Neural cell (in vitro differentiated cells): ENCODE results near the gene ILRUN. TPM values are rescaled to one million over a fixed set of nuclear protein-coding genes. Genes with fewer than 3 reads are reported as not detected.
"Not testable (repeated sequence)": the region's sequence is repeated elsewhere in the genome, so short reads cannot be mapped to it uniquely, and the experiment has no call there.

ENCODE experiments used
- H2AFZ ChIP-seq: fragments of 200-600, 300-800 bp; sonication (generic), shearing (Covaris generic); 2 replicates; pipeline ENCODE4 v1.6.0; 2014; ENCODE audit warnings: low read depth, mild to moderate bottlenecking, antibody characterized with exemption, low read length, moderate library complexity
- H3F3A ChIP-seq: fragments of 200-600 bp; shearing (Covaris generic); 2 replicates; pipeline ENCODE4 v1.6.1; 2016; ENCODE audit warnings: mild to moderate bottlenecking, moderate library complexity, mixed read lengths, antibody characterized with exemption, low read length; ENCODE audit not compliant: insufficient read depth, poor library complexity, severe bottlenecking
- H3K27ac ChIP-seq: fragments of 200-600, 300-800 bp; sonication (generic), shearing (Covaris generic); 2 replicates; pipeline ENCODE4 v1.5.1; 2014; ENCODE audit warnings: mild to moderate bottlenecking, low read length, moderate library complexity
- H3K27me3 ChIP-seq: fragments of 300-800, 200-600 bp; sonication (generic), shearing (Covaris generic); 2 replicates; pipeline ENCODE4 v1.6.0; 2014; ENCODE audit warnings: mild to moderate bottlenecking, low read depth, low read length, moderate library complexity; ENCODE audit not compliant: insufficient read depth
- H3K36me3 ChIP-seq: fragments of 300-800, 200-600 bp; sonication (generic), shearing (Covaris generic); 2 replicates; pipeline ENCODE4 v1.5.1; 2014; ENCODE audit warnings: mild to moderate bottlenecking, antibody characterized with exemption, low read length, moderate library complexity; ENCODE audit not compliant: insufficient read depth
- H3K4me2 ChIP-seq: fragments of 300-800, 200-600 bp; sonication (generic), shearing (Covaris generic); 2 replicates; pipeline ENCODE4 v1.6.0; 2014; ENCODE audit warnings: mild to moderate bottlenecking, low read length
- H3K4me3 ChIP-seq: fragments of 300-800, 200-600 bp; sonication (generic), shearing (Covaris generic); 2 replicates; pipeline ENCODE4 v1.5.1; 2014; ENCODE audit warnings: mild to moderate bottlenecking, low read length, moderate library complexity
- H3K79me2 ChIP-seq: fragments of 200-600 bp; shearing (Covaris generic); replicated peaks from 2 replicates; pipeline ENCODE4 v1.6.0; 2014; ENCODE audit warnings: mild to moderate bottlenecking, low read length, moderate library complexity; ENCODE audit not compliant: insufficient read depth
- H3K9ac ChIP-seq: fragments of 300-800, 200-600 bp; sonication (generic), shearing (Covaris generic); 2 replicates; pipeline ENCODE4 v1.6.1; 2016; ENCODE audit warnings: mild to moderate bottlenecking, low read length, mixed read lengths
- H3K9me2 ChIP-seq: fragments of 200-600 bp; shearing (Covaris generic); 2 replicates; pipeline ENCODE4 v1.6.1; 2016; ENCODE audit warnings: mild to moderate bottlenecking, low read length, mixed read lengths; ENCODE audit not compliant: insufficient read depth
- H3K9me3 ChIP-seq: fragments of 200-600, 300-800 bp; sonication (generic), shearing (Covaris generic); 2 replicates; pipeline ENCODE4 v1.6.1; 2016; ENCODE audit warnings: mild to moderate bottlenecking, mixed run types, low read length, moderate library complexity, mixed read lengths
- H4K20me1 ChIP-seq: fragments of 200-600 bp; shearing (Covaris generic); 2 replicates; pipeline ENCODE4 v1.6.1; 2016; ENCODE audit warnings: mild to moderate bottlenecking, mixed run types; ENCODE audit not compliant: insufficient read depth
- CTCF ChIP-seq: fragments of 450-650 bp; IDR thresholded peaks from 2 replicates; pipeline ENCODE4 v1.5.1; 2014; ENCODE audit warnings: antibody characterized with exemption, mild to moderate bottlenecking, moderate library complexity; ENCODE audit not compliant: poor library complexity, severe bottlenecking
- EP300 ChIP-seq: fragments of 450-650 bp; conservative IDR thresholded peaks from 2 replicates; pipeline ENCODE4 v1.6.1; 2014; ENCODE audit warnings: antibody characterized with exemption, mild to moderate bottlenecking, moderate library complexity; ENCODE audit not compliant: poor library complexity, severe bottlenecking
- EZH2 ChIP-seq: fragments of 200-600, 300-800 bp; shearing (Covaris generic), sonication (generic); IDR thresholded peaks from 2 replicates; pipeline ENCODE4 v1.6.1; 2014; ENCODE audit warnings: antibody characterized with exemption, low read length, borderline replicate concordance, mild to moderate bottlenecking; ENCODE audit not compliant: insufficient read depth, poor library complexity, severe bottlenecking
- MXI1 ChIP-seq: fragments of 450-650 bp; conservative IDR thresholded peaks from 2 replicates; pipeline ENCODE4 v1.6.1; 2014; ENCODE audit warnings: antibody characterized with exemption, mild to moderate bottlenecking; ENCODE audit not compliant: poor library complexity, severe bottlenecking
- POLR2AphosphoS5 ChIP-seq: IDR thresholded peaks from 2 replicates; pipeline ENCODE4 v1.6.1; 2012
- RAD21 ChIP-seq: fragments of 450-650 bp; conservative IDR thresholded peaks from 2 replicates; pipeline ENCODE4 v1.6.1; 2014; ENCODE audit warnings: antibody characterized with exemption, mild to moderate bottlenecking, moderate library complexity
- REST ChIP-seq: IDR thresholded peaks from 2 replicates; pipeline ENCODE4 v1.6.1; 2012; ENCODE audit warnings: borderline replicate concordance
- SMC3 ChIP-seq: fragments of 450-650 bp; conservative IDR thresholded peaks from 2 replicates; pipeline ENCODE4 v1.6.1; 2014; ENCODE audit warnings: antibody characterized with exemption, mild to moderate bottlenecking, moderate library complexity; ENCODE audit not compliant: poor library complexity
- TAF1 ChIP-seq: IDR thresholded peaks from 2 replicates; pipeline ENCODE4 v1.6.1; 2012; ENCODE audit warnings: low read depth
- polyA plus RNA-seq: library from polyadenylated mRNA; depleted of rRNA; stranded (reverse); fragments of >200 nt; gene quantifications from 2 replicates; pipeline ENCODE4 v1.2.3, GENCODE V29; 2014

ILRUN gene
- polyA plus RNA-seq, 1 donor from 2014 or later, result 16.0 TPM

GRCh38 chr6:34723203-34723602, 26.6 kb upstream of the ILRUN start:
- no peaks in the 10 kb centered on the region for H3K79me2 ChIP-seq
- H3K9me3 ChIP-seq, result no peaks in the 10 kb centered on the region
- no peaks in the 10 kb centered on the region for H4K20me1 ChIP-seq
- no peaks in the 10 kb centered on the region for H3K27me3 ChIP-seq
- no peak overlapping the region for H2AFZ ChIP-seq
- no peak overlapping the region for H3K27ac ChIP-seq
- H3K4me2 ChIP-seq, result no peak overlapping the region
- H3K9ac ChIP-seq, result no peak overlapping the region
- H3K4me3 ChIP-seq, result no peak overlapping the region
- H3F3A ChIP-seq, result no peaks in the 10 kb centered on the region
- no peaks in the 10 kb centered on the region for H3K9me2 ChIP-seq
- H3K36me3 ChIP-seq, result no peaks in the 10 kb centered on the region
- TF ChIP-seq TAF1, result no peak
- no peak for TF ChIP-seq REST

- no peak overlapping the region for H3K4me2 ChIP-seq
- no peaks in the 10 kb centered on the region for H3K79me2 ChIP-seq
- H3K36me3 ChIP-seq, result no peaks in the 10 kb centered on the region
- H2AFZ ChIP-seq, result no peak overlapping the region
- no peaks in the 10 kb centered on the region for H3F3A ChIP-seq
- H3K27me3 ChIP-seq, result no peaks in the 10 kb centered on the region
- H3K27ac ChIP-seq, result no peak overlapping the region
- TF ChIP-seq MXI1 (no peak), EZH2 (no peak), CTCF (no peak), TAF1 (no peak), SMC3 (no peak), EP300 (no peak), POLR2AphosphoS5 (no peak), REST (no peak), RAD21 (no peak)
- H3K4me3 ChIP-seq, result no peak overlapping the region
- no peak overlapping the region for H3K9ac ChIP-seq
- H3K9me3 ChIP-seq, result no peaks in the 10 kb centered on the region
- H3K9me2 ChIP-seq, result no peaks in the 10 kb centered on the region
- H4K20me1 ChIP-seq, result no peaks in the 10 kb centered on the region
Observed at GRCh38 chr6:34722451-34722850, 25.9 kb upstream of the ILRUN start.

GRCh38 chr6:34720160-34720559, 23.6 kb upstream of the ILRUN start:
- H3K9ac ChIP-seq, H3K4me3 ChIP-seq, H3K27me3 ChIP-seq, H3K27ac ChIP-seq, H2AFZ ChIP-seq, H3K79me2 ChIP-seq, H3K9me3 ChIP-seq, H3K4me2 ChIP-seq, H3K9me2 ChIP-seq, H4K20me1 ChIP-seq, H3K36me3 ChIP-seq, H3F3A ChIP-seq: not testable (repeated sequence)

- not testable (repeated sequence) for H3K4me2 ChIP-seq, H3K4me3 ChIP-seq, H2AFZ ChIP-seq
Observed at GRCh38 chr6:34719646-34720045, 23.1 kb upstream of the ILRUN start.

More at GRCh38 chr6:34719646-34720045, 23.1 kb upstream of the ILRUN start:
- not testable (repeated sequence) for H3F3A ChIP-seq, H3K9ac ChIP-seq, H4K20me1 ChIP-seq, H3K27me3 ChIP-seq, H3K36me3 ChIP-seq, H3K27ac ChIP-seq, H3K9me3 ChIP-seq, H3K9me2 ChIP-seq, H3K79me2 ChIP-seq
